Activated CD8-positive, alpha-beta T cell treated with anti-CD3 and anti-CD28 coated beads for 36 hours (primary cell): ENCODE data around the gene PBX3. TPM values are rescaled to one million over a fixed set of nuclear protein-coding genes. Genes with fewer than 3 reads are reported as not detected.

Experiments used
- ATAC-seq: fragments of 200-7000 bp; cut with Tn5 transposase; one replicate; pipeline ENCODE4 v1.10.0; 2021; ENCODE audit warnings: mild to moderate bottlenecking, moderate library complexity
- CTCF ChIA-PET: fragments of 350-600 bp; sonication (Branson Sonifier 250); formaldehyde crosslinking; loops from one replicate; lab custom pipeline; 2021; ENCODE audit warnings: antibody characterized with exemption; lab: Charles Lee
- POLR2A ChIA-PET: fragments of 350-600 bp; sonication (Branson Sonifier 250); formaldehyde crosslinking; loops from one replicate; lab custom pipeline; 2021; ENCODE audit warnings: antibody characterized with exemption; lab: Charles Lee
- DNase-seq: peaks from one replicate; pipeline ENCODE4 v3.0.0-alpha.2; 2020
- H3K27ac Mint-ChIP-seq: one replicate; pipeline ENCODE4 v1.8.0; 2021; ENCODE audit warnings: mild to moderate bottlenecking, mixed read lengths
- H3K27me3 Mint-ChIP-seq: one replicate; pipeline ENCODE4 v1.8.0; 2021; ENCODE audit warnings: mixed read lengths
- H3K36me3 Mint-ChIP-seq: one replicate; pipeline ENCODE4 v1.8.0; 2021; ENCODE audit warnings: low read depth, mixed read lengths
- H3K4me1 Mint-ChIP-seq: one replicate; pipeline ENCODE4 v1.8.0; 2021; ENCODE audit warnings: low read depth, mixed read lengths
- H3K4me3 Mint-ChIP-seq: one replicate; pipeline ENCODE4 v1.8.0; 2021; ENCODE audit warnings: mild to moderate bottlenecking, moderate library complexity, mixed read lengths
- H3K9me3 Mint-ChIP-seq: one replicate; pipeline ENCODE4 v1.8.0; 2021; ENCODE audit warnings: mixed read lengths
- intact Hi-C: fragments of 100-400 bp; cut with micrococcal nuclease; formaldehyde crosslinking; loops from one replicate; pipeline ENCODE4 v1.10.0; 2022
- total RNA-seq, 2 experiments: library from RNA; stranded (reverse); gene quantifications; one replicate each; pipeline ENCODE4 v1.2.3, GENCODE V29; 2021
- TF ChIP-seq, protein P1 (sequence below): fragments of 200-600 bp; IDR thresholded peaks from one replicate; pipeline ENCODE4 v1.8.0; 2022; ENCODE audit warnings: antibody characterized with exemption, mild to moderate bottlenecking

The PBX3 gene
- total RNA-seq, 2 experiments from 2014 or later = 11.5 to 14.1 TPM

DNA sequence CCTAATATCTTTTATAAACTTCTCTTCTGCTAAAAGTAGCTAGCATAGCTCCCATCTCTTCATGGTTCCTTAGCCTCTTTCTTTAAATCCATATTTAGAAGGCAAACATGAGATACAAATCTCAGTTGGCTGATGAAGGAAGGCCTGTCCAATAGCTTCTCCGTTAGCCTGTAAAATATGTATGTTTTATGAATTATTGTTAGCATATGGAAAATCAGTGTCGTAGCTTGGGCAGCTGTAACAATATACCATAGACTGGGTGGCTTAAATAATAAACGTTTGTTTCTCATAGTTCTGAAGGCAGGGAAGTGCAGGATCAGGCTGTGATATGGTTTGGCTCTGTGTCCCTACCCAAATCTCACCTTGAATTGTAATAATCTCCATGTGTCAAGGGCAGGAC, 63.8 kb downstream of the PBX3 start:
- H3K27me3 Mint-ChIP-seq = no peaks in the 10 kb centered on the region
- H3K36me3 Mint-ChIP-seq = no peaks in the 10 kb centered on the region
- POLR2A ChIA-PET = no interaction called here
- ATAC-seq = no peak
- TF ChIP-seq, protein P1, sequence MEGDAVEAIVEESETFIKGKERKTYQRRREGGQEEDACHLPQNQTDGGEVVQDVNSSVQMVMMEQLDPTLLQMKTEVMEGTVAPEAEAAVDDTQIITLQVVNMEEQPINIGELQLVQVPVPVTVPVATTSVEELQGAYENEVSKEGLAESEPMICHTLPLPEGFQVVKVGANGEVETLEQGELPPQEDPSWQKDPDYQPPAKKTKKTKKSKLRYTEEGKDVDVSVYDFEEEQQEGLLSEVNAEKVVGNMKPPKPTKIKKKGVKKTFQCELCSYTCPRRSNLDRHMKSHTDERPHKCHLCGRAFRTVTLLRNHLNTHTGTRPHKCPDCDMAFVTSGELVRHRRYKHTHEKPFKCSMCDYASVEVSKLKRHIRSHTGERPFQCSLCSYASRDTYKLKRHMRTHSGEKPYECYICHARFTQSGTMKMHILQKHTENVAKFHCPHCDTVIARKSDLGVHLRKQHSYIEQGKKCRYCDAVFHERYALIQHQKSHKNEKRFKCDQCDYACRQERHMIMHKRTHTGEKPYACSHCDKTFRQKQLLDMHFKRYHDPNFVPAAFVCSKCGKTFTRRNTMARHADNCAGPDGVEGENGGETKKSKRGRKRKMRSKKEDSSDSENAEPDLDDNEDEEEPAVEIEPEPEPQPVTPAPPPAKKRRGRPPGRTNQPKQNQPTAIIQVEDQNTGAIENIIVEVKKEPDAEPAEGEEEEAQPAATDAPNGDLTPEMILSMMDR = no peak
- H3K27ac Mint-ChIP-seq = no peak overlapping the region
- no peak for DNase-seq
- H3K4me1 Mint-ChIP-seq = peaks cover 2% of the 10 kb centered on the region
- H3K4me3 Mint-ChIP-seq = no peak overlapping the region
- intact Hi-C loops = no loop called here
- H3K9me3 Mint-ChIP-seq = no peaks in the 10 kb centered on the region
- CTCF ChIA-PET = no interaction called here

- Mint-ChIP-seq H3K4me1 (peaks cover 2% of the 10 kb centered on the region), H3K4me3 (no peak overlapping the region), H3K27ac (no peak overlapping the region), H3K27me3 (no peaks in the 10 kb centered on the region), H3K9me3 (no peaks in the 10 kb centered on the region), H3K36me3 (no peaks in the 10 kb centered on the region)
- DNase-seq (no peak), ATAC-seq (no peak)
- intact Hi-C loops = no loop called here
- CTCF ChIA-PET = interaction anchor here (0.7 kb wide), 1 partner anchor 45 kb away, joined by 3 read pairs; no protein-coding TSS in a partner anchor
- POLR2A ChIA-PET = no interaction called here
- TF ChIP-seq, protein P1 = no peak
Observed at GRCh38 chr9:125812403-125812802, 65.2 kb downstream of the PBX3 start.

DNA sequence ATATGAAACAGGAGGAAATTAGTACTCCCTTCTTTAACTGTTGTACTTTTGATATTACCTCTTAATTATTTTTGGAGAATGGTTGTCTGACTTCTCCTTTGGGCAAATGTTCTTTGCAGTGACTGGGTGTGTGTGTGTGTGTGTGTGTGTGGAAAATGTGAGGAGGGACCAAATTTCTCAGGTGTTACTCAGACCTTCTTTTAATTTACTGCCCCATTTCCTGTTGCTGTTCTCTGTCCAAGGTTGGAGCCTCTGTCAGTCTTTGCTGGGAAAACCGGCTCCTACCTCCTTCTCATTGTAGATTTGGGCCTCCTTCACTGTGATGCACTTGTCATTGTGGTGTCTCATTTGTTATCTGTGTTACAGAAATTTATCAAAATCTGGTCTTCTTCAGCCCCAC, 68.4 kb downstream of the PBX3 start:
- Mint-ChIP-seq H3K36me3 (no peaks in the 10 kb centered on the region), H3K4me3 (no peak overlapping the region), H3K27ac (no peak overlapping the region), H3K27me3 (no peaks in the 10 kb centered on the region), H3K4me1 (peaks cover 6% of the 10 kb centered on the region), H3K9me3 (no peaks in the 10 kb centered on the region)
- intact Hi-C loops = no loop called here
- peak; percentile 52 for DNase-seq
- POLR2A ChIA-PET = no interaction called here
- TF ChIP-seq, protein P1 = no peak
- ATAC-seq = no peak
- CTCF ChIA-PET = interaction anchor here (0.8 kb wide), 1 partner anchor 26 kb away, joined by 3 read pairs; no protein-coding TSS in a partner anchor

DNA sequence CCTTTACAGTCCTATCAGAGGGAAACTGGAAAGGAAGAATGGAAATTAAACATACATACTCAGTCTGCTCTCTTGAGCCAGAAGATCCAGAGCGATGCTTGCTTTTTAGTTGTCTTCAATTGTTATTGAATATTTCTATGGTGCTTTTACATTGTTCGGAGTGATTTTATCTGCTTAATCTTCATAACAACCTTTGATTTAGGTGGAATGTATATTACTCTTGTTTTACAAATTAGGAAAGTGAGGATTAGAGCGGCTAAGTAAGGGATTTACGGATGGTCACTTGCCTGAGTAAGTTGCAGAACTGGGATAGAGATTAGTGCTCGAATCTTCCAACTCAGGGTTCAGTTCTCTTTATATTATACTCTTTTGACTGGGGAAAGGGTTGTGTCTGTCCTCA, 69.1 kb downstream of the PBX3 start:
- ATAC-seq = no peak
- no peak overlapping the region for H3K4me3 Mint-ChIP-seq
- CTCF ChIA-PET = no interaction called here

DNA sequence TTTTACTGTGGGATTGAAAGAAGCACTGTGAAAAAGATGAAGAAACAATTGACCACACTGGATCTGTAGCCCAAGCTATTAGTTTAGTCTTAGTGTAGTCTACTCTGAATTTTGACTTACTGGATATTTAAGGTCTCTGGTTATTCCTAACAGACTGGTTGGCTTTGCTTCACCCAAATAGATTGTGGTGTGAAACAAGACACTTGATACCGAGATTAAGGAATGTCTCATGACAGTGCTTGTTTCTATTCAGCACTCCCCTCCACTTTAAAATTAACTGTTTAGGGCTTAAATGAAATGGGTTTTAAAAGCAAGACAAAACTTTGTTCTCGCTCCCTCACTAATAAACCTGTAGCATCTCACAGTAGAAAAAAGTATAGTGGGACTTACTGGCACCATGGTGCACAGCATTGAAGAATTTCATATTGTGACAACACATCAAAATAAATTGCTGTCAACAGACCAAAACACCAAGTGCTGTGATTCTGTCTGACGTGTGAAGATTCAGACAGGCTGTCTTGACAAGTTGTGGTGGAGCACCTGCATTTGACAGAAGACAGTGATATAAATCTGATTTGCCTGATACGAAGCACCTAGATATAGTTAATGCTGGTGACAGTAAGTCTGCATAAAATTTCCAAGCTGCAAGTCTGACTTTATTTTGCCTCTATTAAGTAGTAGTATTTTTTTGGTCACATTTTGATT, 73.1 kb downstream of the PBX3 start:
- Mint-ChIP-seq H3K27ac (no peak overlapping the region), H3K27me3 (no peaks in the 10 kb centered on the region), H3K9me3 (no peaks in the 10 kb centered on the region), H3K36me3 (no peaks in the 10 kb centered on the region), H3K4me3 (no peak overlapping the region), H3K4me1 (peaks cover 25% of the 10 kb centered on the region)
- ATAC-seq = no peak
- DNase-seq = no peak
- TF ChIP-seq, protein P1 = no peak
- intact Hi-C loops = loop anchor here (10.0 kb wide), 1 partner anchor 185 kb away; no protein-coding TSS in a partner anchor
- ChIA-PET POLR2A (no interaction called here), CTCF (no interaction called here)

More for the DNA sequence above, 69.1 kb downstream of the PBX3 start:
- intact Hi-C loops = no loop called here
- H3K27ac Mint-ChIP-seq = no peak overlapping the region
- peaks cover 8% of the 10 kb centered on the region for H3K4me1 Mint-ChIP-seq
- TF ChIP-seq, protein P1 = no peak
- no peaks in the 10 kb centered on the region for H3K9me3 Mint-ChIP-seq
- POLR2A ChIA-PET = no interaction called here
- no peak for DNase-seq
- H3K27me3 Mint-ChIP-seq = no peaks in the 10 kb centered on the region
- no peaks in the 10 kb centered on the region for H3K36me3 Mint-ChIP-seq
